IPS-20b (cell line): ENCODE data around the gene ZSCAN5B.
"Not testable (repeated sequence)": the region's sequence is repeated elsewhere in the genome, so short reads cannot be mapped to it uniquely, and the experiment has no call there.

Experiments
- H3K27ac ChIP-seq: one replicate; pipeline ENCODE4 v1.5.1; 2013; ENCODE audit warnings: low read length
- H3K27me3 ChIP-seq: 2 replicates; pipeline ENCODE4 v1.6.1; 2013; ENCODE audit warnings: mild to moderate bottlenecking, low read length, inconsistent platforms; ENCODE audit not compliant: insufficient read depth
- H3K36me3 ChIP-seq: 2 replicates; pipeline ENCODE4 v1.6.1; 2013; ENCODE audit warnings: low read depth, mild to moderate bottlenecking, inconsistent platforms, low read length, moderate library complexity; ENCODE audit not compliant: insufficient read depth
- H3K4me1 ChIP-seq: 2 replicates; pipeline ENCODE4 v1.6.1; 2013; ENCODE audit warnings: mild to moderate bottlenecking, control low read depth, inconsistent platforms, low read length, moderate library complexity; ENCODE audit not compliant: insufficient read depth
- H3K4me3 ChIP-seq: 2 replicates; pipeline ENCODE4 v1.5.1; 2013; ENCODE audit warnings: mild to moderate bottlenecking, low read length, inconsistent platforms
- H3K9ac ChIP-seq: 2 replicates; pipeline ENCODE4 v1.6.1; 2013; ENCODE audit warnings: low read depth, mild to moderate bottlenecking, inconsistent platforms, low read length, moderate library complexity
- H3K9me3 ChIP-seq: 2 replicates; pipeline ENCODE4 v1.6.1; 2013; ENCODE audit warnings: mild to moderate bottlenecking, low read depth, low read length, inconsistent platforms; ENCODE audit not compliant: insufficient read depth

ZSCAN5B gene

DNA sequence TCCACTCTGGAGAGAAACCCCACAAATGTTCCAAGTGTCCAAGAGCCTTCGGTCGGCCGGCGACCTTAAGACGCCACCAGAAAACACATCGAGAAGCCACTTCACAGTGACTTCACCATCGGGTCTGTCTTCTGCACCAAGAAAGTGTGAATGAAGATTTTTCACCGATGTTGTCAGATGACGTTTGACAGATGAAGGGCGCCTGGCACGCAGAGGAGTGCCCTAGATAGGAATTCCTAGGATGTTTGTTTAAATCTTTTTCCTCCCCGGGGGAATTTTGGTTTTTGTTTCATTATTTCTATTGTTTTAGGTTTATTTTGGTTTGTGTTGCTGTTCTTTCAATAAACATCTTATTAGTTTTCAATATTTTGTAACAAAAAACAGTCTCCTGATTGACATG lies 11.5 kb upstream of the ZSCAN5B start:
- H3K36me3 ChIP-seq, result no peaks in the 10 kb centered on the region
- no peak overlapping the region for H3K9ac ChIP-seq
- no peak overlapping the region for H3K4me3 ChIP-seq
- H3K27me3 ChIP-seq, result no peaks in the 10 kb centered on the region
- no peak overlapping the region for H3K27ac ChIP-seq
- no peaks in the 10 kb centered on the region for H3K4me1 ChIP-seq
- H3K9me3 ChIP-seq, result no peaks in the 10 kb centered on the region

DNA sequence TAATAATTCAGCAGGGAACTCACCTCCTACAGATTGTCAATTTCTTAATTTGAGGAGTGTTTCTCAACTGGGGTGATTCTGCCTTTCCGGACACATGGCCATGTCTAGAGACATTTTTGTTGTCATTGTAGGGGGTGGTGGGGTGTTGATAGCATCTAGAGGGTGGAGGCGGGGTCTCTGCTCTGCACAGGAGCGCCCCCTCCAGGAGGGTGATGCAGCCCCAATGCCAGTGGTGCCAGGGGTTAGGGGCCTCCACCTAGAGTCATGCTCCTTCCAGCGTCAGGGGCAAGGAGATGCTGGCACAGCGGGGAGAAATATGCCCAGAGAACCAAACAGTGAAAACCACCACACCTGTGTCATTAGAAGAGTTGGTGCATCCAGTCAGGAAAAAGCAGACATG lies 10.0 kb upstream of the ZSCAN5B start:
- H3K36me3 ChIP-seq, H3K27me3 ChIP-seq, H3K9me3 ChIP-seq, H3K9ac ChIP-seq, H3K27ac ChIP-seq, H3K4me3 ChIP-seq, H3K4me1 ChIP-seq: not testable (repeated sequence)

DNA sequence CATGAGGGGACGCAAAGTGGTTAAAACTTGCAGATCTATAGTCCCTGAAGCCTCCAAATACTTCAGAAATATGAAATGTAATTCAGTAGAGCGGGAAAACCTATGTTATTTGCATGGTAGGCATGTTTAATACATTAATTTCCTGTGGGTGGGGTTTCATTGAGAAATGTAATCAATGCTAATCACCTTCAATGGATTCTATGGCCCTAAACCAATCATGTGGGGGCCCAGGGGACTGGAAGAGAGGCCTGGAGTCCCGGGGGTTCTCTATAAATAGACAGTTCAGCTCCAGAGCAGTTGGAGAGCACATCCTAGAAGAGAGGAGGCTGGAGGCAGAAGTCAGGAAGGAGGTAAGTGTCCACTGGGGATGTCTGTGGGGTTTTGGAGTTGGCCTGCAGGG lies 4.4 kb upstream of the ZSCAN5B start, which contains the start of gene ZSCAN5C:
Gene ZSCAN5C (plus strand): TSS at position 301 of the 400 bp plus-strand sequence. CDS start 3,641 bp downstream, outside the sequence.
- no peak within 1 kb of the TSS for H3K4me3 ChIP-seq
- H3K27ac ChIP-seq, result no peak within 1 kb of the TSS
- no peaks in the 10 kb centered on the region for H3K27me3 ChIP-seq
- H3K9me3 ChIP-seq, result no peaks in the 10 kb centered on the region
- H3K4me1 ChIP-seq, result no peaks in the 10 kb centered on the region
- no peaks in the 10 kb centered on the region for H3K36me3 ChIP-seq
- H3K9ac ChIP-seq, result no peak within 1 kb of the TSS

DNA sequence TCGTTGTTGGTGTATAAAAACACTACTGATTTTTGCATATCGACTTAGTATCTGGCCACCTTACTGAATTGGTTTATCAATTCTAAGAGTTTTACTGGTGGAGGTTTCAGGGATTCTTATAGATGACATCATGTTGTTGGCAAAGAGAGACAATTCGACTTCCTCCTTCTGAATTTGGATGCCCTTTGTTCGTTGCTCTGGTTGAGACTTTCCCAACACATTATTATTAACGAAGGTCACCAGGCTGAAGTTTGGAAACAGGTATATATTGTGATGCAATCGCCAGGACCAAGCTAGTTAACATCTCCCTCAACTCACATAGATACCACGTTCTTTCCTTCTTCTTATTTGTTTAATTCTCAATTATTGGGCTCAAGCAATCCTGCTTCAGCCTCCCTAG lies 2.1 kb upstream of the ZSCAN5B start:
- H3K9me3 ChIP-seq, result no peaks in the 10 kb centered on the region
- H3K27ac ChIP-seq, result no peak overlapping the region
- H3K36me3 ChIP-seq, result no peaks in the 10 kb centered on the region
- H3K4me1 ChIP-seq, result no peaks in the 10 kb centered on the region
- H3K4me3 ChIP-seq, result no peak overlapping the region
- H3K9ac ChIP-seq, result no peak overlapping the region
- no peaks in the 10 kb centered on the region for H3K27me3 ChIP-seq

DNA sequence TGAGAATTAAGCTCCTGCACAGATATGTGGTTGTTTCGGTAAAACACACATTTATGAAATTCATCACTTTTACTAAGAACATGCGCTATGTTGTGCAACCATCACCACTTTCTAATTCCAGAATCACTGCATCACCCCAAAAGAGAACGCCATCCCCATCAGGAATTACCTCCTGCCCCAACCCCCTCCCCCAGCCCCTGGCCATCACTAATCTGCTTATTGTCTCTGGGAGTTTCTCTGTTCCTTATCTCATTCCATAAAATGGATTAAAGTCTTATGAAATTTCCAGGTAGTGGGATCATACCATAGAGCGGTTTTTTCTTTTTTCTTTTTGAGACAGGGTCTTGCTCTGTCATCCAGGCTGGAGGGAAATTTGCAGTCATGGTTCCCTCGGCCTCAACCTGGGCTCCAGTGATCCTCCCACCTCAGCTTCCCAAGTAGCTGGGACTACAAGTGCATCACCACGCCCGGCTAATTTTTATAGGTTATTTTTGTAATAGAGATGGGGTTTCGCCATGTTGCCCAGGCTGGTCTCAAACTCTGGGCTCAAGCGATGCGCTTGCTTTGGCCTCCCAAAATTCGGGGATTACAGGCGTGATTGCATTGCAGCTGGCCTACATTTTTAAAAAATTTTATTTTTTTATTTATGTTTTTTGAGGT lies 3.5 kb downstream of the ZSCAN5B start:
- no peak overlapping the region for H3K27ac ChIP-seq
- H3K9ac ChIP-seq, result no peak overlapping the region
- no peaks in the 10 kb centered on the region for H3K36me3 ChIP-seq
- no peaks in the 10 kb centered on the region for H3K9me3 ChIP-seq
- H3K27me3 ChIP-seq, result no peaks in the 10 kb centered on the region
- H3K4me3 ChIP-seq, result no peak overlapping the region
- H3K4me1 ChIP-seq, result no peaks in the 10 kb centered on the region

DNA sequence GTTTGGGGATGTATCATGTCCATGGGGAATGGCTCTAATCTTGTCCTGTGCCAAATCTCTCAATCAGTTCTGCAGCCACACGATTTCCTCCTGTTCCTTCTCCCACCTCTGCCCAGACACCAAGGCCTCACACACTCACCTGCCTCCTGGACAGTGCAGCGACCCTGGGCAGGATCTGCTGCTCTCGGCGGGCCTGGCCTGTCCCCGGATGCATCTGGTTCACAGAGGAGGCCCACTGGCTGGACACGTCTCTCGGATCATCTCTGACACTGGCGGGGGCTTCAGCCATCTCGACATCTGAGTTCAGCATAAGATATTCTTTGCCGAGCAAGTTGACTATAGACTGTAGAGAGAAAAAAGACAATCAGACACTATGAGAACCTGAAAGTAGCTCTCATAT lies 5.9 kb downstream of the ZSCAN5B start:
- no peaks in the 10 kb centered on the region for H3K4me1 ChIP-seq
- H3K27ac ChIP-seq, result no peak overlapping the region
- no peak overlapping the region for H3K4me3 ChIP-seq
- H3K36me3 ChIP-seq, result no peaks in the 10 kb centered on the region
- no peaks in the 10 kb centered on the region for H3K27me3 ChIP-seq
- H3K9ac ChIP-seq, result no peak overlapping the region
- no peaks in the 10 kb centered on the region for H3K9me3 ChIP-seq

DNA sequence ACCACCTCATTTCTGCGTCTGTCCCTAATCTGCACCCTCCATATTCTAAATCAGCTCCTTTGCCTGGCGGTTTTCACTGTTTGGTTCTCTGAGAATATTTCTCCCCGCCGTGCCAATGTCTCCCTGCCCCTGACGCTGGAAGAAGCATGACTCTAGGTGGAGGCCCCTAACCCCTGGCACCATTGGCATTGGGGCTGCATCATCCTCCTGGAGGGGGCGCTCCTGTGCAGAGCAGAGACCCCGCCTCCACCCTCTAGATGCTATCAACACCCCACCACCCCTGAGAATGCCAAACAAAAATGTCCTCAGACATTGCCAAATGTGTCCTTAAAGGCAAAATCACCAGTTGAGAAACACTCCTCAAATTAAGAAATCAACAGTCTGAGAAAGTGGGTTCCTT lies 6.5 kb downstream of the ZSCAN5B start:
- H3K4me1 ChIP-seq, result no peaks in the 10 kb centered on the region
- H3K9ac ChIP-seq, result no peak overlapping the region
- H3K27me3 ChIP-seq, result no peaks in the 10 kb centered on the region
- H3K36me3 ChIP-seq, result no peaks in the 10 kb centered on the region
- H3K9me3 ChIP-seq, result no peaks in the 10 kb centered on the region
- no peak overlapping the region for H3K4me3 ChIP-seq
- H3K27ac ChIP-seq, result no peak overlapping the region

DNA sequence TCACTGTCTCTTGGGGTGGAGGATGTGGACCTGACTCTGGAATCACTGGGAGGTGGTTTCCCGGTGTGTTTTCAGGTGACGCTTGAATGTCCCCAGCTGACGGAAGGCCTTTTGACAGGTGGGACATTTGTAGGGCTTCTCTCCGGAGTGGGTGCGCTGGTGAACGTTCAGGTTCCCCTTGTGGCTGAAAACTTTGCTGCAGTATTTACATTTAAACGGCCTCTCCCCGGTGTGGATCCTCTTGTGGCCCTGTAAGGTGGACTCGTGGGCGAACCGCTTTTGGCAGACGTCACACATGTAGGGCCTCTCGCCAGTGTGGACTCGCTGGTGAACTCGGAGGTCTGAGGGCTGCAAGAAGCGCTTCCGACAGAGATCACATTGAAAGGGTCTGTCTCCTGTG lies 7.8 kb downstream of the ZSCAN5B start:
- Histone ChIP-seq H3K27me3 (no peaks in the 10 kb centered on the region), H3K9ac (no peak overlapping the region), H3K9me3 (no peaks in the 10 kb centered on the region), H3K4me3 (no peak overlapping the region), H3K4me1 (no peaks in the 10 kb centered on the region), H3K36me3 (no peaks in the 10 kb centered on the region), H3K27ac (no peak overlapping the region)

DNA sequence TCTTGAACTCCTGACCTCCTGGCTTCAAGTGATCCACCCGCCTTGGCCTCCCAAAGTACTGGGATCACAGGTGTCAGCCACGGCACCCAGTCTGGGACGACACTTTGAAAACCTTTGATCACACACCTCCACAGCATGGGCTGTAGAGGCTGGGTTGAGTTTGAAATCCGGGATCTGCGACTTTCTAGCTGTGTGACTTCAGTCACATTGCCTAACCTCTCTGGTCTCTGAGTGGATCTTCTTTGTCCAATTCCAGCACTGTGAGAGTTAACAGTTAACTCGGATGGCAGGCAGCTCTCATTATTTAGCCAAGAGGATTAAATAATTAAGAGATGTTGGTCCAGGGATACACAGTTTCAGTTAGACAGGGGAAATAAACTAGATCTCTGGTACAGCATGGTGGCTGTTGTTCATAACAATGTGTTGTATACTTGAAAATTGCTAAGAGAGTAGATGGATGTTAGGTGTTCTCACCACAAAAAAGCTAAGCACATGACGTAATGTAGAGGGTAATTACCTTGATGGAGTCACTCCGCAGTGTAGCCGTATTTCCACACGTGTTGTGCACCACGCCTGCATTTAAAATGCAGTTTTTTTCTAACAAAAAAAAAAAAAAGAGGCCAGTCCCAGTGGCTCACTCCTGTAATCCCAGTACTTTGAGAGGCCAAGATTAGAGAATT lies 19.9 kb downstream of the ZSCAN5B start:
- Histone ChIP-seq H3K4me1 (no peaks in the 10 kb centered on the region), H3K9ac (no peak overlapping the region), H3K27ac (no peak overlapping the region), H3K27me3 (no peaks in the 10 kb centered on the region; the same call in 1 of the 2 replicates), H3K9me3 (no peaks in the 10 kb centered on the region), H3K36me3 (no peaks in the 10 kb centered on the region), H3K4me3 (no peak overlapping the region)

DNA sequence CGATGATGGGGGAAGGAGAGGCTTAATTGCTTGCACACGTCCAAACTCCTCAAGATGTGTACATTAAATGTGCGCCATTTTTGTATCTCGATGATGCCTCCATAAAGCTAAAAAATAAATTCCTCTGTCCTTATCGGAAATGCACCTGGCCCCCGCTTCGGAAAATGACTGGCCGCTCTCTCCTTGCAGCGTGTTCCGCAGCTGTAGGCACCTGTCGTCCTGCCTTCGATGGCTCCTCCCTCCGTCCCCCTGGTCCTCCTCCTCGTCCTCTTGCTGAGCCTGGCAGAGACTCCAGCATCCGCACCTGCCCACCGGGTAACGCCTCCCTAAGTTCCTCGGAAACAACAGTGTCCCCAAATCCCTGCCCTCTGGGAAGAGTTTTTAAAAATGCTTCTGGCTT lies 20.7 kb downstream of the ZSCAN5B start:
- Histone ChIP-seq H3K4me1 (no peaks in the 10 kb centered on the region), H3K9ac (no peak overlapping the region), H3K36me3 (no peaks in the 10 kb centered on the region), H3K9me3 (no peaks in the 10 kb centered on the region), H3K4me3 (no peak overlapping the region), H3K27me3 (no peaks in the 10 kb centered on the region; the same call in 1 of the 2 replicates), H3K27ac (no peak overlapping the region)

DNA sequence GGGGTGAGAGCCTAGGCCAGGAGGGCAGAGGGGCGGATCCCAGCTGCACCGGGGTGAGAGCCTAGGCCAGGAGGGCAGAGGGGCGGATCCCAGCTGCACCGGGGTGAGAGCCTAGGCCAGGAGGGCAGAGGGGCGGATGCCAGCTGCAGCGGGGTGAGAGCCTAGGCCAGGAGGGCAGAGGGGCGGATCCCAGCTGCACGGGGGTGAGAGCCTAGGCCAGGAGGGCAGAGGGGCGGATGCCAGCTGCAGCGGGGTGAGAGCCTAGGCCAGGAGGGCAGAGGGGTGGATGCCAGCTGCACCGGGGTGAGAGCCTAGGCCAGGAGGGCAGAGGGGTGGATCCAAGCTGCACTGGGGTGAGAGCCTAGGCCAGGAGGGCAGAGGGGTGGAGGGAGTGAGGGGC lies 21.3 kb downstream of the ZSCAN5B start:
- not testable (repeated sequence) for H3K9ac ChIP-seq, H3K27ac ChIP-seq, H3K36me3 ChIP-seq, H3K4me1 ChIP-seq, H3K27me3 ChIP-seq, H3K9me3 ChIP-seq, H3K4me3 ChIP-seq

DNA sequence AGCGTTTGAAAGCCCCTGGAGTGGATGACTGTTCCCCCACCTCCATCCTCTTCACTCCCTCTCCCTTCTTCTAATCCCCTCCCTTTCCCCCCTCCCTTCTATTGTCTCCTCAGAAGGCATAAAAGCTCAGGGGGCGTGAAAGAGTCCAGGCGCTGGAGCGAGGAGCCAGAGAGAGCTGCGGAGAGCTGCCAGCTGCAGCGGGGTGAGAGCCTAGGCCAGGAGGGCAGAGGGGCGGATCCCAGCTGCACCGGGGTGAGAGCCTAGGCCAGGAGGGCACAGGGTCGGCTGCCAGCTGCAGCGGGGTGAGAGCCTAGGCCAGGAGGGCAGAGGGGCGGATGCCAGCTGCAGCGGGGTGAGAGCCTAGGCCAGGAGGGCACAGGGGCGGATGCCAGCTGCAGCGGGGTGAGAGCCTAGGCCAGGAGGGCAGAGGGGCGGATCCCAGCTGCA lies 21.7 kb downstream of the ZSCAN5B start, which contains the start of gene GALP:
Gene GALP (plus strand): TSS at position 148 of the 447 bp plus-strand sequence. CDS start 1,101 bp downstream, outside the sequence.
- not testable (repeated sequence) for H3K27me3 ChIP-seq, H3K36me3 ChIP-seq, H3K4me3 ChIP-seq, H3K9ac ChIP-seq, H3K27ac ChIP-seq, H3K9me3 ChIP-seq, H3K4me1 ChIP-seq
